BLaER1 treated with 17β-estradiol and CSF1 and Interleukin-3, amounts not matched to agents 10 nM and 100 nM (cell line): ENCODE measurements around the gene PIGN.
A peak's percentile ranks its signal among the peaks of the same experiment; 100 is the strongest.

Source experiments
- H3K27ac ChIP-seq, 11 experiments: shearing (Covaris generic); formaldehyde crosslinking; 2 replicates each; pipeline ENCODE4 v1.8.1; 2022
- H3K27me3 ChIP-seq, 11 experiments: shearing (Covaris generic); formaldehyde crosslinking; 2 replicates each; pipeline ENCODE4 v1.8.1; 2022
- H3K36me3 ChIP-seq, 11 experiments: shearing (Covaris generic); formaldehyde crosslinking; 2 replicates each; pipeline ENCODE4 v1.8.1; 2022
- H3K4me1 ChIP-seq, 10 experiments: shearing (Covaris generic); formaldehyde crosslinking; 2 replicates each; pipeline ENCODE4 v1.8.1; 2022
- H3K4me2 ChIP-seq, 11 experiments: shearing (Covaris generic); formaldehyde crosslinking; 2 replicates each; pipeline ENCODE4 v1.8.1; 2022
- H3K4me3 ChIP-seq, 10 experiments: shearing (Covaris generic); formaldehyde crosslinking; 2 replicates each; pipeline ENCODE4 v1.8.1; 2022
- H3K9ac ChIP-seq, 11 experiments: shearing (Covaris generic); formaldehyde crosslinking; 2 replicates each; pipeline ENCODE4 v1.8.1; 2022
- H3K9me3 ChIP-seq, 11 experiments: shearing (Covaris generic); formaldehyde crosslinking; replicated peaks in 1 of 11; 2 replicates each; pipeline ENCODE4 v1.8.1; 2022
- H4K20me1 ChIP-seq, 11 experiments: shearing (Covaris generic); formaldehyde crosslinking; 2 replicates each; pipeline ENCODE4 v1.8.1; 2022
- Cebpa-rat ChIP-seq, 11 experiments: shearing (Covaris generic); IDR thresholded peaks; 2 replicates each; pipeline ENCODE4 v1.8.1; 2022

PIGN gene, protein sequence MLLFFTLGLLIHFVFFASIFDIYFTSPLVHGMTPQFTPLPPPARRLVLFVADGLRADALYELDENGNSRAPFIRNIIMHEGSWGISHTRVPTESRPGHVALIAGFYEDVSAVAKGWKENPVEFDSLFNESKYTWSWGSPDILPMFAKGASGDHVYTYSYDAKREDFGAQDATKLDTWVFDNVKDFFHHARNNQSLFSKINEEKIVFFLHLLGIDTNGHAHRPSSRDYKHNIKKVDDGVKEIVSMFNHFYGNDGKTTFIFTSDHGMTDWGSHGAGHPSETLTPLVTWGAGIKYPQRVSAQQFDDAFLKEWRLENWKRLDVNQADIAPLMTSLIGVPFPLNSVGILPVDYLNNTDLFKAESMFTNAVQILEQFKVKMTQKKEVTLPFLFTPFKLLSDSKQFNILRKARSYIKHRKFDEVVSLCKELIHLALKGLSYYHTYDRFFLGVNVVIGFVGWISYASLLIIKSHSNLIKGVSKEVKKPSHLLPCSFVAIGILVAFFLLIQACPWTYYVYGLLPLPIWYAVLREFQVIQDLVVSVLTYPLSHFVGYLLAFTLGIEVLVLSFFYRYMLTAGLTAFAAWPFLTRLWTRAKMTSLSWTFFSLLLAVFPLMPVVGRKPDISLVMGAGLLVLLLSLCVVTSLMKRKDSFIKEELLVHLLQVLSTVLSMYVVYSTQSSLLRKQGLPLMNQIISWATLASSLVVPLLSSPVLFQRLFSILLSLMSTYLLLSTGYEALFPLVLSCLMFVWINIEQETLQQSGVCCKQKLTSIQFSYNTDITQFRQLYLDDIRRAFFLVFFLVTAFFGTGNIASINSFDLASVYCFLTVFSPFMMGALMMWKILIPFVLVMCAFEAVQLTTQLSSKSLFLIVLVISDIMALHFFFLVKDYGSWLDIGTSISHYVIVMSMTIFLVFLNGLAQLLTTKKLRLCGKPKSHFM

GRCh38 chr18:62186774-62187542, at the start of gene PIGN, which contains the start of gene RELCH:
PIGN (minus strand) TSS chr18:62187056; CDS start chr18:62161353, 25,703 bp downstream.
RELCH (plus strand) TSS chr18:62187255; CDS start chr18:62187506, 251 bp downstream.
- Histone ChIP-seq H3K4me2 (peak within 1 kb of the TSS; percentile 82 to 100 (median 92)), H3K4me1 (peaks cover 18 to 56% (median 47%) of the 10 kb centered on the region in 10 experiments), H3K27ac (peak within 1 kb of the TSS; percentile 64 to 88 (median 87)), H3K36me3 (peaks cover under 1 to 24% (median 18%) of the 10 kb centered on the region in 11 experiments; a peak in 18 of 22 replicates), H4K20me1 (peaks cover 20 to 57% (median 38%) of the 10 kb centered on the region in 11 experiments; a peak in 20 of 22 replicates), H3K4me3 (peak within 1 kb of the TSS; percentile 87 to 100 (median 98)), H3K27me3 (no peaks in the 10 kb centered on the region), H3K9me3 (peaks cover 7 to 27% (median 13%) of the 10 kb centered on the region in 11 experiments), H3K9ac (peak within 1 kb of the TSS; percentile 86 to 95 (median 91))
- no peak for TF ChIP-seq Cebpa-rat (IDR thresholded peaks at IDR 0.05)

- H3K4me1 ChIP-seq: no peaks in the 10 kb centered on the region
- H3K36me3 ChIP-seq: peaks cover 42 to 87% (median 67%) of the 10 kb centered on the region in 11 experiments
- H3K9me3 ChIP-seq: peaks cover 0 to 9% (median 6%) of the 10 kb centered on the region in 11 experiments; a peak in 7 of 22 replicates
- no peak overlapping the region for H3K4me3 ChIP-seq
- no peak overlapping the region for H3K27ac ChIP-seq
- no peaks in the 10 kb centered on the region for H3K27me3 ChIP-seq
- no peak for TF ChIP-seq Cebpa-rat (IDR thresholded peaks at IDR 0.05)
- peaks cover 0 to 14% (median 0%) of the 10 kb centered on the region in 11 experiments; a peak in 3 of 22 replicates for H4K20me1 ChIP-seq
- no peak overlapping the region for H3K9ac ChIP-seq
- H3K4me2 ChIP-seq: no peak overlapping the region
Measured at GRCh38 chr18:62236252-62236651, 49.4 kb upstream of the PIGN start.

DNA sequence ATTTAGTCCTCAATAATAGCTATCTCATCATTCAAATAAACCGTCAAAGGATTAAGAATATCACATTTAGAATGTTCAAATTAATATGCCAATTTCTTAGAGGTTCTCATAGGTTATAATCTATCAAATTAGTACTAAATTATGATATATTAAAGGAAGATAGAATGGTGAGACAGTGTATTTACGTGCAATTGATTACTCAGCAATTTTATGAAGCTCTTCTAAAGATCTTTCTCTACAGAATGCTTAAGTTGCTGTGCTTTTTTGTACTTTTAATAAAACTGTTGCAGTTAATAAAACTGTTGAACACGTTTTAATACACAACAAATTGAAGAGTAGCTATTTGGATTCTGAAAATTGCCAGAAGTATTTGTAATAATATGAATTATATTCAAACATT, 39.2 kb upstream of the PIGN start:
- no peaks in the 10 kb centered on the region for H3K4me1 ChIP-seq
- no peak overlapping the region for H3K27ac ChIP-seq
- no peaks in the 10 kb centered on the region for H3K27me3 ChIP-seq
- TF ChIP-seq Cebpa-rat (IDR thresholded peaks at IDR 0.05): no peak
- H3K4me3 ChIP-seq: no peak overlapping the region
- H3K9me3 ChIP-seq: peaks cover 11 to 25% (median 17%) of the 10 kb centered on the region in 11 experiments
- peaks cover 69 to 97% (median 95%) of the 10 kb centered on the region in 11 experiments for H3K36me3 ChIP-seq
- H4K20me1 ChIP-seq: no peaks in the 10 kb centered on the region
- H3K4me2 ChIP-seq: no peak overlapping the region
- H3K9ac ChIP-seq: no peak overlapping the region

DNA sequence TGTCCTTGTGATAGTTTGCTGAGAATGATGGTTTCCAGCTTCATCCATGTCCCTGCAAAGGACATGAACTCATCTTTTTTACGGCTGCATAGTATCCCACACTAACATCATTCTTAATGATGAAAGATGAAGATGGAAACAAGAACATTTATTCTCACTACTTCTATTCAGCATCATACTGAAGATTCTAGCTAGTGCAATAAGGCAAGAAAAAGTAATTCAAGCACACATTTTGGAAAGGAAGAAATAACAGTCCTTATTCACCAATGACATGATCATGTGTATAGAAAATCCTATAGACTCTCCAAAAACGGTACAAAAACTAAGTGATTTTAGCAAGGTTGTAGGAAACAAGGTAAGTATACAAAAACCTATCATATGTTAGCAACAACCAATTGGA, 37.4 kb upstream of the PIGN start:
- Histone ChIP-seq H4K20me1 (peaks cover 0 to 12% (median 0%) of the 10 kb centered on the region in 11 experiments; a peak in 3 of 22 replicates), H3K4me1 (no peaks in the 10 kb centered on the region), H3K4me3 (no peak overlapping the region), H3K4me2 (no peak overlapping the region), H3K36me3 (peaks cover 56 to 86% (median 83%) of the 10 kb centered on the region in 11 experiments), H3K27ac (no peak overlapping the region), H3K9me3 (peaks cover 11 to 25% (median 17%) of the 10 kb centered on the region in 11 experiments), H3K27me3 (no peaks in the 10 kb centered on the region), H3K9ac (no peak overlapping the region)
- no peak for TF ChIP-seq Cebpa-rat (IDR thresholded peaks at IDR 0.05)

DNA sequence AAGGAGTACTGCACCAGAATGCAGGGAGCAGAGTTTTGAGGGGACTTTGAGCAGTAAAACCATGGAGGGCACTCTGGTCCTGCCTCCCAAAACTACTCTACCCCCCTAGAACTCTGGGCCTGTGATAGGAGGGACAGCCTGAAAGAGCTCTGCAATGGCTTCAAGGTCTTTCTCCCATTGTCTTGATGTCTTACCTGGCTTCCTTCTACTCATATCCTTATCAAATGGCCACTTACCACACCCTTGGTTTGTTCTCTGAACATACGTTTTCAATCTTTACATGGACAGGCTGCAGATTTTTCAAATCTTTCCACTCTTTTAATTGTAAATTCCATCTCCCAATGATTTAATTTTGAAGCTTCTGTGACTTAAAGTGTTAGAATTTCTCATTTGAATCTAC, 27.9 kb upstream of the PIGN start:
- H3K4me1 ChIP-seq: no peaks in the 10 kb centered on the region
- peaks cover 0 to 14% (median 5%) of the 10 kb centered on the region in 11 experiments; a peak in 9 of 22 replicates for H3K9me3 ChIP-seq
- peaks cover 0 to 87% (median 7%) of the 10 kb centered on the region in 11 experiments; a peak in 14 of 22 replicates for H4K20me1 ChIP-seq
- H3K4me2 ChIP-seq: no peak overlapping the region
- no peak overlapping the region for H3K4me3 ChIP-seq
- H3K36me3 ChIP-seq: peaks cover 39 to 76% (median 54%) of the 10 kb centered on the region in 11 experiments
- no peak for TF ChIP-seq Cebpa-rat (IDR thresholded peaks at IDR 0.05)
- no peak overlapping the region for H3K9ac ChIP-seq
- no peak overlapping the region for H3K27ac ChIP-seq
- no peaks in the 10 kb centered on the region for H3K27me3 ChIP-seq

DNA sequence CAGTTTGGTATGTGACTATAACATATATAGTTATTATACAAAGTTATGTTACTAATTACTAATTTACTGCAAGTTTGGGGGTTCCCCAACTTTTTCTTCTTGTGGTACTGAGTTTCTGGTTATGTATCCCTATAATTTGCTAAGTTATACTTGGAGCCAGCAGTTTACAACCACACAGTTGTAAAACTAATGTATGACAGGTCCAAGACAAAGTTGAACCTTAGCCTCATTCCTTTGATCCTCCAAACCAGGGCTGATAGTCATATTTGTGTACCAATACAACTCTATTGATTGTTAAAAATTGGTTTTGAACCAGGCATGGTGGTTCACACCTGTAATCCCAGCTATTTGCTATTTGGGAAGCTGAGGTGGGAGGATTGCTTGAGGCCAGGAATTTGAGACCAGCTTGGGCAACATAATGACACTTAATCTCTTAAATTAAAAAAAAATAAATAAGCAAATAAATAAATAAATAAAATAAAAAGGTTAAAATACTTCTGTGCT, 24.5 kb upstream of the PIGN start:
- H3K4me3 ChIP-seq: no peak overlapping the region
- peaks cover 0 to 89% (median 7%) of the 10 kb centered on the region in 11 experiments; a peak in 14 of 22 replicates for H4K20me1 ChIP-seq
- no peak overlapping the region for H3K27ac ChIP-seq
- no peak overlapping the region for H3K9ac ChIP-seq
- peaks cover 7 to 27% (median 18%) of the 10 kb centered on the region in 11 experiments; a peak in 20 of 22 replicates for H3K9me3 ChIP-seq
- peaks cover 0 to 22% (median 0%) of the 10 kb centered on the region in 10 experiments; a peak in 4 of 20 replicates for H3K4me1 ChIP-seq
- no peak overlapping the region for H3K4me2 ChIP-seq
- H3K27me3 ChIP-seq: no peaks in the 10 kb centered on the region
- TF ChIP-seq Cebpa-rat (IDR thresholded peaks at IDR 0.05): no peak
- H3K36me3 ChIP-seq: peaks cover 44 to 77% (median 61%) of the 10 kb centered on the region in 11 experiments

GRCh38 chr18:62210138-62210537, 23.3 kb upstream of the PIGN start:
- H3K27me3 ChIP-seq: no peaks in the 10 kb centered on the region
- no peak for TF ChIP-seq Cebpa-rat (IDR thresholded peaks at IDR 0.05)
- H4K20me1 ChIP-seq: peaks cover 0 to 90% (median 7%) of the 10 kb centered on the region in 11 experiments; a peak in 14 of 22 replicates
- H3K36me3 ChIP-seq: peaks cover 39 to 66% (median 57%) of the 10 kb centered on the region in 11 experiments
- H3K9me3 ChIP-seq: peaks cover 7 to 28% (median 23%) of the 10 kb centered on the region in 11 experiments; a peak in 20 of 22 replicates
- no peak overlapping the region for H3K4me3 ChIP-seq
- no peak overlapping the region for H3K4me2 ChIP-seq
- H3K4me1 ChIP-seq: peaks cover 0 to 22% (median 0%) of the 10 kb centered on the region in 10 experiments; a peak in 4 of 20 replicates
- no peak overlapping the region for H3K27ac ChIP-seq
- H3K9ac ChIP-seq: no peak overlapping the region
